Middle frontal gyrus (tissue), 1 donor: ENCODE data around the gene TRDN.
"Not testable (repeated sequence)": the region's sequence is repeated elsewhere in the genome, so short reads cannot be mapped to it uniquely, and the experiment has no call there.

Experiments used
- DNase-seq: peaks from one replicate; pipeline ENCODE4 v3.0.0-alpha.2; 2015; ENCODE audit warnings: low spot score; ENCODE audit errors: extremely low spot score

TRDN gene

GRCh38 chr6:123635144-123635543, 1.6 kb downstream of the TRDN start:
- no peak for DNase-seq

GRCh38 chr6:123632641-123633040, 4.1 kb downstream of the TRDN start:
- DNase-seq = no peak

- DNase-seq = no peak
These were observed 7.3 kb downstream of the TRDN start for GRCh38 chr6:123629258-123629941.

GRCh38 chr6:123625696-123626095, 11.1 kb downstream of the TRDN start:
- no peak for DNase-seq

GRCh38 chr6:123622780-123623179, 14.0 kb downstream of the TRDN start:
- no peak for DNase-seq

- DNase-seq = no peak
These were observed 17.6 kb downstream of the TRDN start for GRCh38 chr6:123619156-123619555.

- DNase-seq = no peak
These were observed 19.8 kb downstream of the TRDN start for GRCh38 chr6:123616942-123617341.

GRCh38 chr6:123616016-123616415, 20.7 kb downstream of the TRDN start:
- DNase-seq = no peak

- DNase-seq = no peak
These were observed 26.0 kb downstream of the TRDN start for GRCh38 chr6:123610779-123611178.

GRCh38 chr6:123604067-123604466, 32.7 kb downstream of the TRDN start:
- DNase-seq = no peak

- no peak for DNase-seq
These were observed 38.7 kb downstream of the TRDN start for GRCh38 chr6:123598011-123598410.

GRCh38 chr6:123594776-123595175, 42.0 kb downstream of the TRDN start:
- no peak for DNase-seq

- DNase-seq = no peak
These were observed 44.3 kb downstream of the TRDN start for GRCh38 chr6:123592426-123592825.

GRCh38 chr6:123589973-123590372, 46.8 kb downstream of the TRDN start:
- DNase-seq = no peak

GRCh38 chr6:123589317-123589716, 47.4 kb downstream of the TRDN start:
- no peak for DNase-seq

- no peak for DNase-seq
These were observed 48.2 kb downstream of the TRDN start for GRCh38 chr6:123588546-123588895.

GRCh38 chr6:123587838-123588545, 48.8 kb downstream of the TRDN start:
- DNase-seq = no peak

GRCh38 chr6:123587407-123587806, 49.3 kb downstream of the TRDN start:
- DNase-seq = not testable (repeated sequence)

- DNase-seq = no peak
These were observed 56.4 kb downstream of the TRDN start for GRCh38 chr6:123580331-123580730.

- DNase-seq = no peak
These were observed 61.6 kb downstream of the TRDN start for GRCh38 chr6:123575188-123575587.

- DNase-seq = no peak
These were observed 65.7 kb downstream of the TRDN start for GRCh38 chr6:123570813-123571684.

- no peak for DNase-seq
These were observed 67.2 kb downstream of the TRDN start for GRCh38 chr6:123569575-123569974.
